22Rv1 (cell line): ENCODE results near the gene CAMK4.

Experiments used
- CTCF ChIP-seq: fragments of 450-650 bp; IDR thresholded peaks from 2 replicates; pipeline ENCODE4 v1.5.1; 2017; ENCODE audit warnings: mild to moderate bottlenecking
- ZFX ChIP-seq: fragments of 450-650 bp; IDR thresholded peaks from 2 replicates; pipeline ENCODE4 v1.6.1; 2017; ENCODE audit warnings: antibody characterized with exemption, borderline replicate concordance

- no peak for TF ChIP-seq CTCF
- no peak for TF ChIP-seq ZFX
Observed at GRCh38 chr5:111518777-111519176, 294.6 kb downstream of the CAMK4 start.
